NCI-H187 (cell line): ENCODE data around the gene RERE.
"Not testable (repeated sequence)": the region's sequence is repeated elsewhere in the genome, so short reads cannot be mapped to it uniquely, and the experiment has no call there.

ENCODE experiments used
- DNase-seq, 2 experiments: peaks; one replicate each; lab custom pipeline; 2025; lab: John Stamatoyannopoulos, UW

RERE gene

DNA sequence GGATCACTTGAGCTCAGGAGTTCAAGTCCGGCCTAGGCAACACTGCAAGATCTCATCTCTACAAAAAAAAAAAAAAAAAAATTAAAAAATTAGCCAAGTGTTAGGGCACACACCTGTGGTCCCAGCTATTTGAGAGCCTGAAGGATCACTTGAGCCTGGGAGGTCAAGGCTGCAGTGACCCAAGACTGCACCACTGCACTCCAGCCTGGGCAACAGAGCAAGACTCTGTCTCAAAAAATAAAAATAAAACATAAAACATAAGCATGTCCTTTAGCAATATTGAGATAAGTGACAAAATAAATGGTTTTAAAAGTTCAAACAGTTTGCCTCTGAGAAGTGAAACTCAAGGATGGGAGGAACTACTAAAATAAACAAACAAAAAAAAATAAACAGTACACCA, 101.2 kb downstream of the RERE start:
- no peak for DNase-seq

DNA sequence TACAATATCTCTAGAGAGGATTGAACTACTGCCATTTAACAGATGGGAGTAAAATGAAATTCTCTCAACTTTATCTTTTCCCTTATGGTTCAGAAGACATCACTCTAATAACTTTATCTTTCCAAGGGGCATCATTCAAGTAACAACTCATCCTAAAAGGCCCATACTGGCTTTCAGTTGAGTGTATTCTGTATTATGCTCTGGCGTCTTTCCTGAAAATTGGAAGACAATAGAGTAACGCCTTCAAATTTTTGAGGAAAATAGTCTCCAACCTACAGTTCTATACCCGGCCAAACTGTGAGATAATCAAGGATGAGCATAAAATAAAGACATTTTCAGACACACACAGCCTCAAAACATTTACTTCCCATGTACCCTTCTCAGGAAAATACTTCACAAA, 103.3 kb downstream of the RERE start:
- no peak for DNase-seq

DNA sequence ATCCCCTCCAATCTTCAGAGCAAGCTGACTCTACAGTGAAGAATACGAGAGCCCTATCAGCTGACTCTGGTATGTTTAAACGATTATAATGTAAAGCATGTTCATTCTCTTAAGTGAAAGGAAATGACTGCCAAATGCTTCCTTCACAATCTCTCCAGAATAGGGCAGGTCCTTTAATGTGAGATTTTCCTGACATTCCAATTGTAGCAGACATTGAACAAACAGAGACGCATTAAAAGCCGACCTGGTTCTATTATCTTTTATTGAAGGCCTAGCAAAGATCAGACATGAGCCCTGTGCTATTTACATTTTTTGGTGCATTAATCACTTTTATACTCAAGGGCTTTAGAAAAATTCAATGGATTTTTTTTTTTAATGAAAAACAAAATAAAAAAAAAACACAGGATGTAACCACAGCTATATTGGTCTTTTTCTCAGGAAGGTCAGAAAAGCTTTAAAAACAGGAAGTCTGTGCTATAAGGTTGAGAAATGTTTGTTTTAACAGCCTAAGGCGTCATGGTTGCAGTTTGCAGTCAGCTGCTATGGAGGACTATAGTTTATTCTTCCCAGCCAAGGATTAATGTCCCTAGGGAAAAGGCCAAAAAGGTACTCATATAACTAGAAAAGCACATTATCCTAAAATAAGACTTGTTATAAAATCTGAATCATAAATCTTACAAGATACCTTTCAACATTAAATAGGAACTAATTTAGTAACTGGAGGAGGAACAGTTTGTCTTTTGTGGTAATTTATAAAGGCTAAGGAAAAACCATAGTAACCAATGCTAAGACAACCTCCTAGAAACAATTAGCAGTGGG, 104.8 kb downstream of the RERE start:
- DNase-seq = peak; percentile 35 to 58

DNA sequence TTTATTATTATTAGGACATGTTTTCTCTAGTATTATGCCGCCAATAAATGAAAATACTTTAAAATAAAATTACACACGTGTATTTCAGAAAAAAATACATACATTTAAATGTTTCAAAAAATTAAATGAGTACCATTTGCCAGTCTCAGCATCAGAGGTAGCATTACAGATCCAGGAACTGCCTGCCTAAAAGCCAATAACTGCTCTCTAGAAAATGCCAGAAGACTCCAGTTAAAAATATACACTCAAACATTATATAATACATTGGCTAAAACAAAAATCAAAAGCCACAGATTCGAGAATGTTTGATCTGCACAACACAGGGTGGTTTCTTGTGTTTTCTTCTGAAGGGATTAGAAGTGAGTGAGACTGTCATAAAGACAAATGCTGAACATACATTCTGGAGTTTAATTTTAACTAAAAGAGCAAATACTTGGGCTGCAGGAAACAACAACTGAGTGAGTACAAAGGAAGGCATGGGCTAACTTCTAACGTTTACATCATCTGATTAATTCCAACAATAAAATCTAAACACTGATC, 105.5 kb downstream of the RERE start:
- DNase-seq = no peak

DNA sequence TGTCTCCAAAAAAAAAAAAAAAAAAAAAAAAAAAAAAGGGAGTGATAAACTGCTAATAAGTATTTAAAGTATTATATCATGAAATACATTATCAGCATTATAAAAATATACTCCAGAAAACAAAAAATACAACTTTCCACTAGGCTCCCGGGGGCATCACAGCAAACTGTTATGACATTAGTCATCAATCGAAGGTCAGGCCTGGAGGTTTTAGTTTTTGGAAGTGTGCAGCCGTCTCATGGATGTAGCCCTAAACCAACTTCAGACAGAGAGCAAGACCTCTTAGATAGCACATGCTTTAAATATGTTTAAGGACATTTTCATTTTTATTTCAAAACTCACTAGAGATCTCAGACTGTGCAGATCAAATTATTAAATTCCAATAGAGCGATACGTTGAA, 106.3 kb downstream of the RERE start:
- DNase-seq = no peak

DNA sequence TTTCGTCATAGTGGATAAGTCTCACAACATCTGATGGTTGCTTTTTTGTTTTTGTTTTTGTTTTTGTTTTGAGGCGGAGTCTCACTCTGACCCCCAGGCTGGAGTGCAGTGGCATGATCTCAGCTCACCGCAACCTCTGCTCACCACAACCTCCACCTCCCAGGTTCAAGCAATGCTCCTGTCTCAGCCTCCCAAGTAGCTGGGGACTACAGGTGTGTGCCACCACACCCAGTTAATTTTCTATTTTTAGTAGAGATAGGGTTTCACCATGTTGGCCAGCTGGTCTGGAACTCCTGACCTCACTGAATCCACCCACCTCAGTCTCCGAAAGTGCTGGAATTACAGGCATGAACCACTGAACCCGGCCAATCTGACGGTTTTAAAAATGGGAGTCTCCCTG, 109.2 kb downstream of the RERE start:
- DNase-seq = no peak

DNA sequence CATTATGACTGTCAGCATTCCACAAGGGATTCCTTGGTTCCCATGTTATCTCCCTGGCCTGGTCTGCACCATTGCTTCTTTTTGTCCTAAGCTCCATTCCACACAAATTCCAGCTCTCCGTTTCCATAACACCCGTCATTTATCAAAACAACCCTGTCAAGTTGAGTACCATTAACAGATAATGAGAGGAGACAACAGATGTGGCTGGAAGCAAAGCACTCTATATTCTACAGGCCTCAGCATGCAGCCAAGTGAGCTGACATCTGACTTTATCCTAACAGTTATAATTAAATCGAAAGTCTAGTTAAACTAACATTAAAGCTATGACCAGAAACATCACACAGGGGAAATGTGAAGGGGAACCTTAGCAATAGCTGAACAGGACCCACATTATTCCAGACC, 110.4 kb downstream of the RERE start:
- DNase-seq = peak; percentile 52 to 75

DNA sequence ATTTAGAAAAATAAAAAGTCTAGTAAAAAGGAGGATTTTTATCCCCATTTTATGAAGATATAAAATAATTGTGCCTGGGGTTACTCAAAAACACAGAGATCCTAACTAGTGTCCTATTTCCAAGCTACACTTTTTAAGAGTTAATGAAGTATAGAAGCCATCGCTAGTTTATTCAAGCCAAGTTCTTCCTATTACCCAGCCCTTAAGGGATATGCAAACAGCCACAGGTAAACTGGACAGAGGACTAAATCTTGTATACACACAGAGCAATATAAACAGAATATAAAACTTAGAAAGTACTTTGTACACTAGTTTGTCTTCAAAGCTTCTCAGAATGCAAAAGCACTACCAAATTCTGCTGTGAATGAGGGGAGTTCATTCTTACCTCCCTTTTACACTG, 111.1 kb downstream of the RERE start:
- DNase-seq = no peak

DNA sequence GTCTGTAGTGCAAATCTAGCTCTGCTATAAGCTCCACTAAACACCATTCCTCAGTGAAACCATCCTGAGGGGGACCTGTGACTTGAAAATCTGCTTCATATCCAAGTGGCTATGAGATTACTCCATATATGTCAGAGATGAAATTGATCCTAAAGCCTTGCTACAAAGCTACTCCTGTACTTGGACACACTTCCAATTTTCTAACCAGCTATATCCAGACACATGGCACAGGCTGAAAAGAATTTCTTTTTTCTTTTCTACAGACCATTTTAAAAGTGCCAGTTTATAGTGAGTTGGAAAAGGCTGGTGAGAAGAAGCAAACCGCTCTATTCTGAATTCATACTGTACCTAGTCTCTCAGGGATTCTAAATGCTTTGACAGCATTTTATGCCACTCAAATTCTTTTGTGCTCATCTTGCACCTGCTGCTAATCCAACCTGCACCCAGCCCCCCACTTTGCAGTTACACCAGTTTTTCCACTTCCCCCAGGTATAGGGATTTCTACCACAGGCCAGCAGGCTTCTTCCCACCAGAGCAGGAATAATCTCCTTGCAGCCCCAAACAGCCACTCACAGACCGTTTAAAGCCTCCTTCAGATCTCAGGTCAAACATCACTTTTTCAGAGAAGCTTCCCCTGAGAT, 112.5 kb downstream of the RERE start:
- peak; percentile 60 to 75 for DNase-seq

DNA sequence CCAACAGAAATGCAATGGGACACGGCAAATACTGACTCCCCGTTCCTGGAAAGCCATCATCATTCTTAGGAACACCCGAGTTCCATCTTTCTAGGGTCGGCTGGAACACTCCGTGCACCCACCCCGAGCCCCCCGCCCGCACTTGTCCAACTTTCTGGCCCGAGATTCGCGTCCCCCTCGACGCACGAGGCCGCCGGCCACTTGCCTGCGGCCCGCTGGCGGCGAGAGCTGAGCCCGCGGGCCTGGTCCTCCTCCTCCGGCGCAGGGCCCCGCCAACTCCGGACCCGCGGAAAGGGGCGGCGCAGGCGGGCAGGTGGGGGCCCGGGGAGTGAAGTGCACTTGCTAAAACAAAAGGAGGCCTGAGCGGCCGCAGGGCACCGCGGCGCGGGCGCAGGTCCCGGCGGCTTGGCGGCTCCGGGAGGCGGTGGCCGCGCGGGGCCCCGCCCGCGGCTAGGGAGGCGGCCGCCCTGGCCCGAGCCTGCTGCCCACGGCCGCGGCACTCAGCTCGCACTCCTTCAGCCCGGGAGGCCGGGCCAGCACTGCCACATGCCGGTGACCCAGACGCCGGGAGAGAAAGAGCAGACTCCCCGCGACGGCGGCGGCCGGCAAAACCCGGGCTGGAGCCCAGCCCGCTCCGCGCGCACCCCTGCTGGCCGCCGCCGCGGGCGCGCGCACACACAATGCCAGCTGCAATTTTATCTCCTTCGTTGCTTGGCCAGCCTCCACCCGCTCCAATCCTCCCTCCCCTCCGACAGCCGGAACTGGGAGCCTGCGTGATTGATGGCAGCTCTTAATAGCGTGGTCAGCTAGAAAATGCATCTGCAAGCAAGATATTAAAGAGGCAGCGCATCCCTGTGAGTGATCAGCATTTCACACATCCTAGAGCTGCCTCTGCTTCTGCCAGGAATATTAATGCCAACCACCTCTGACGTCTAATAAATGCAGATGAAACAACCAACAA, 114.3 kb downstream of the RERE start:
- peak; percentile 65 to 92 for DNase-seq

DNA sequence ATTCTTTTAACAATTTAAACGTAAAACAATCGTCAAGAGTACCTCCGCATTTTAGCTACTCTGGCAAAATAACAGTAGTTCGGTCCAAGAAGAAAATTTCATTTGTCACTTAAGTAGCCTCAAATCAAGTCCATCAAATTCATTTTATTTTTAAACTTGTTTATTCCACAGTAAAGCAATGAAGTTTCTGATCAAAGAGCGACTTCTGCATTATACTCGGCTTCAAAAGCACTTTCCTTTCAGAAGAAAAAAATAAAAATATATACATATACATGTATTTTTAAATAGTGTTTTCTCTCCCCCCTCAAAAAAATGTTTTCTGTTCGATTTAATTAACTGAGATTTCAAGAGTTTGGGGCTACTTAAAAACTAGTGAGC, 115.0 kb downstream of the RERE start:
- no peak for DNase-seq

DNA sequence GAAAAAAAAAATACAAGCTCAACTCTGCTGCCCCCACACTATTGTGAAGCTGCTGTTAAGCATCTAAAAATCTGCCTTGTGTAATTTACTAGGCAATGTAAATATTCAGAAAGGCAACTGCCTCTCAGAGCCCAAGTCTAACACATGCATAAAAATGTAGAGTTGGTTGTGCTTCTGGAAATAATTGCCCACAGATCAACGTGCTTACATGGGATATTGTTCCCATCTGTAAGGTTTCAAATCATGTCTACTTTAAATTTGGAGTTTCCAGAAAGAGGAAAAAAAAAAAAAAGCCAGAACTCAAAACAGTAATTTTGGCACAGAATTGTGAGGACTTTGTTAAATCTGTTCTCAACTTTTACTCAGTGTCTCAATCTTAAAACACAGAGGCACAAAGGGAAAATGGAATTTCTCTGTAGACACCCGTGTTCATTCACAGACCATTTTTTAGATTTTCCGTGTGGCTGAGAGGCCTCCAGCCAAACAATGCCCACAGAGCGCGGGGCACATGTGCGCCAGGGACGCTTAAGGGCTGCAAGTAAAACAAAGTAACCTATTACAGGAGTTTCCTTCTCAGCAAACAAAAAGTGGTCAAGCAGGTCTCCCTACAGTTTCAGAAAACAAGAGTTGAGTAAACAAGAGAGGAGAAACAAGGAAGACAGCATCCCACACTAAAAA, 115.5 kb downstream of the RERE start:
- DNase-seq = peak in 1 of 2 experiments; percentile 23

DNA sequence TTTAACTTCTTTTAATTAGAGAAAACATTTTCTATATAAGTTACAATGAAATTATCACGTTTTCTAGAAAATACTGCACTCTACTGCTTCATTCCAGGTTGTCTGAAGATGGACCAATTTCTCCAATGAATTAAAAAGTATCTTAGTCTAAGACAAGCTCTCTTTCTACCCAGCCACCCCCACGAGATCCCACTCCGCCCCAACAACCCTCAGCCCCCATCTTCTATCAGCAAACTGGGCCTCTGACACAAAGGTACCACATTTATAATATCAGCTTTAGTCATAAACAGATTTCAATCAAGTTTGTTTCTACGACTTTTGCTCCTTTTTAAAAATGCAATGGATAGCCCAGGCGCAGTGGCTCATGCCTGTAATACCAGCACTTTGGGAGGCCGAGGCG, 117.8 kb downstream of the RERE start:
- no peak for DNase-seq

DNA sequence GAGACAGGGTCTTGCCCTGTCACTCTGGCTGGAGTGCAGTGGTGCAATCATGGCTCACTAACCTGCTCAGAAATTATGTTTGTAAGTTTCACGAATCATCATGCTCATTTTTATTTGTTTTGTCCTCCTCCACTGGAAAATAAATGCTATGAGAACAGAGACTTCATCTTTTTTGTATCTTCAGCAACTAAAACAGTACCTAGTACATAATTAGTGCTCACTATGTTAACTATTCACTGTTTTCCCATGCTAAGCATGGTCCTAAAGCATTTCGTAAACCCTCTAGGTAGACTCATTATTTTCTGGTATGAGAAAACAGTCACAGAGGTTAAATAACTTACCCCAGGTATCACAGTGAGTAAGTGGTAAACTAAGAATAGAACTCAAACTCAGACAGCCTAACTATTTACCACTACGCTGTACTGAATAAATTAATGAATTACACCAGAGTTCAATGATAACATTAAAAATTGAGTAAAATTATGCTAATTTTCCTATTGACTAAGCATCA, 118.4 kb downstream of the RERE start:
- DNase-seq = no peak

DNA sequence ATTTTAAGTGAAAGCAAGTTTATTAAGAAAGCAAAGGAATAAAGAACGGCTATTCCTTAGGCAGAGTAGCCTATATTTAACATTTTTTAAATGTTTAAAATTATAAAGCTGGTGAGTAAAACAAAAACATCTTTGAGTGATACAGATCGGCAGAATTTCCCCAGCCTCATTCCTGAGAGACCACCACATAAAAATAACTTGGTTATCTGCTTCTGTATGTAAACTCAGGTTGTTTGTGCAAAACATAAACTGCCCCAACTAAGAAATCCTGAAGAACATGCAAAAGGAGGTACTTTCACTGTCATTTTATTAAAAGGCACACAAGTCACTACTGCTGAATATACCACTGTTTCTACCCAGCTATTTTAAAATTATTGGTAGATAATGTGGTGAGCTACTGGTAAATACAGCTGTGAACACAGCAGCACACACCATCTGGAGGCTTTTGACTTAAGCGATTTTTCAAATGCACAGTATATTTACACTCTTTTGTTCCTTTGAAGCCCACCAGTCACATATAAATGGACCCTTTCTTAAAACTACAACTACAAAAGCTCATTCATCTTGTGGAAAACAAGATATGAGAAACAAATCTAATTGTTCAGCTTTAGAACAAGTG, 119.3 kb downstream of the RERE start:
- DNase-seq = no peak

DNA sequence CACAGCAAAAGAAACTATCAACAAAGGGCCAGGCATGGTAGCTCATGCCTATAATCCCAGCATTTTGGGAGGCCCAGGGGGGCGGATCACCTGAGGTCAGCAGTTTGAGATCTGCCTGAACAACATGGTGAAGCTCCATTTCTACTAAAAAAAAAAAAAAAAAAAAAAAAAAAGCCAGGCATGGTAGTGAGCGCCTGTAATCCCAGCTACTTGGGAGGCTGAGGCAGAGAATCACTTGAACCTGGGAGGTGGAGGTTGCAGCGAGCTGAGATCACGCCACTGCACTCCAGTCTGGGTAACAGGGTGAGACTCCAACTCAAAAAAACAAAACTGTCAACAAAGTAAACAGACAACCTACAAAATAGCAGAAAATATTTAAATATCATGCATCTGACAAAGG, 122.0 kb downstream of the RERE start:
- DNase-seq = not testable (repeated sequence)

DNA sequence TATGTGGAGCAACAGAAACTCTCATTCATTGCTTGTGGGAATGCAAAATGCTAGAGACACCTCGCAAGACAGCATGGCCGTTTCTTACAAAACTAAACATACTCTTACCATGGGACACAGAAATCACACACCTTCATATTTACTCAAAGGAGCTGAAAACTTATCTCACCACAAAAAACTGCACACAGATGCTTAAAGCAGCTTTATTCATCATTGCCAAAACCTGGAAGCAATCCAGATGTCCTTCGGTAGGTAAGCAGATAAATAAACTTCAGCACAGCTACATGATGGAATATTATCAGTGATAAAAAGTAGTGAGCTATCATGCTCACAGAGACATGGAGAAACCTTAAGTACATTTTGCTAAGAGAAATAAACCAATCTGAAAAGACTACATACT, 124.3 kb downstream of the RERE start:
- DNase-seq = no peak

DNA sequence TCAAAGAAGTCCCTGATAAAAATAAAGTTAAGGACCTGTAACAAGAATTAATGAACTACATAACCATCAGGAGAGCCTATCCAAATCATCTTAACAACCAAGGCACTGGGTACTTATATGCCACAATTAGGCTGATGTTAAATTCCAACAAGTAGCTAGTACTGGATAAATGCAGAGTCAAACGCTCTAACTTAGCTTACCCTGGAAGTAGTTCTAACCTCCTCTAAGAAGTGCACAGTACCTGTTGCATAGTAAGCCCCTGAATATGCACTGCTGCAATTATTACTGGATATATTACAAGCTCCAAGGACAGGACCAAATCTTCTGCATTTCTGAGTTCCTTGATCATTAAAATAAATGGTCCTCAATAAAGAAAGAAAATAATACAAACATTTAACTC, 125.8 kb downstream of the RERE start:
- no peak for DNase-seq

DNA sequence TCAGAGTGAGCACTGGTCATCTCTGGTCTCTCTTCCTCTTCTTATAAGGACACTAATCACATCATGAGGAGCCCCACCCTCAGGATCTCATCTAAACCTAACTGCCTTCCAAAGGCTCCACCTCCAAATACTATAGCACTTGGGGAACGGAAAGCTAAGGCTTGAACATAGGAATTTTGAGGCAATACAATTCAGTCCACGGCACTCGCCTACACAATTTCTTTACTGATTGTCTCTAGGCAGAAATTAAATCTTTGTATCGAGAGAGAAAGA, 127.3 kb downstream of the RERE start:
- no peak for DNase-seq

DNA sequence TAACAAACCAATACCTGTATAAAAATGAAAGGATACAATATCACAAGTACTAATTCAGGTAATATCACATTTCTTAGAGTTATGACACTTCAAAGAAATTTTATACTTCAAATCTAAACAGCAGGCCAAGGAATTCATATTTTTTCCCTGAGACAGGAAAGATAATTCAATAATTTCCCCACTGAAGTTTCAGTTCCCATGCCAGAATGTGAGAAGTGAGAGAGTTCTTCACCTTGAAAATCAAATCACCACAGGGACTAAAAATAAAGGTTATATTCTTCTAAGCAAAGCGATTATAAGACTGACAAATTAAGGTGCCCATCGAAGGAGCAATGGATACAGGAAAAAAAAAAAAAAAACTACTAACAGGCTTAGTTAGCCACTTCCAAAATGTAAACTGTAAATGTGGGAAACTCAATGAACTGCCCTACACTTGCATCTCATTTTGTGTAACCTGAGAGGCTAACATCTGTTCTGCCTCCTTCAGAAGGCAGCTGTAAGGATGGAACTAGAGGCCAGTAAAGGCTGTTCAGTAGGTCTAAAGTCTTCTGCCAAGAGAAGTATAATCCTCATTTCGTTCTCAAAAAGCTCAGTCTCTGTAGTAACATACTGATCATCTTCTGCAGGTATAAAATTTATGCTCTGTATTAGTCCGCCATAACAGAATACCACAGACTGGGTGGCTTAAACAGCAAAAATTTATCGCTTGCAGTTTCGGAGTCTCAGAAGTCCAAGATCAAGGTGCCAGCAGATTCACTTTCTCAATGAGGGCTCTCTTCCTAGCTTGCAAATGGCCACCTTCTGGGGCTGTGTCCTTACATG, 127.8 kb downstream of the RERE start:
- DNase-seq = no peak
